Epithelial cell of esophagus (primary cell): ENCODE measurements around the gene MMGT1.

Experiments
- DNase-seq: peaks from one replicate; pipeline ENCODE4 v3.0.0; 2010; ENCODE audit warnings: low read depth
- H3K4me3 ChIP-seq: 2 replicates; pipeline ENCODE4 v1.5.1; 2011; ENCODE audit warnings: mild to moderate bottlenecking, low read length, control low read depth
- TF ChIP-seq, protein P1 (sequence below): IDR thresholded peaks from 2 replicates; pipeline ENCODE4 v1.5.1; 2011; ENCODE audit warnings: low read depth, mild to moderate bottlenecking, low read length, control low read depth, inconsistent platforms; ENCODE audit not compliant: insufficient read depth; ENCODE audit errors: missing control alignments

MMGT1 gene

GRCh38 chrX:135973548-135974278, at the start of gene MMGT1:
Gene MMGT1 (minus strand): TSS chrX:135973988. CDS start chrX:135973675, 313 bp downstream.
- DNase-seq = peak; percentile 82
- H3K4me3 ChIP-seq = peak within 1 kb of the TSS; percentile 52
- TF ChIP-seq, protein P1, sequence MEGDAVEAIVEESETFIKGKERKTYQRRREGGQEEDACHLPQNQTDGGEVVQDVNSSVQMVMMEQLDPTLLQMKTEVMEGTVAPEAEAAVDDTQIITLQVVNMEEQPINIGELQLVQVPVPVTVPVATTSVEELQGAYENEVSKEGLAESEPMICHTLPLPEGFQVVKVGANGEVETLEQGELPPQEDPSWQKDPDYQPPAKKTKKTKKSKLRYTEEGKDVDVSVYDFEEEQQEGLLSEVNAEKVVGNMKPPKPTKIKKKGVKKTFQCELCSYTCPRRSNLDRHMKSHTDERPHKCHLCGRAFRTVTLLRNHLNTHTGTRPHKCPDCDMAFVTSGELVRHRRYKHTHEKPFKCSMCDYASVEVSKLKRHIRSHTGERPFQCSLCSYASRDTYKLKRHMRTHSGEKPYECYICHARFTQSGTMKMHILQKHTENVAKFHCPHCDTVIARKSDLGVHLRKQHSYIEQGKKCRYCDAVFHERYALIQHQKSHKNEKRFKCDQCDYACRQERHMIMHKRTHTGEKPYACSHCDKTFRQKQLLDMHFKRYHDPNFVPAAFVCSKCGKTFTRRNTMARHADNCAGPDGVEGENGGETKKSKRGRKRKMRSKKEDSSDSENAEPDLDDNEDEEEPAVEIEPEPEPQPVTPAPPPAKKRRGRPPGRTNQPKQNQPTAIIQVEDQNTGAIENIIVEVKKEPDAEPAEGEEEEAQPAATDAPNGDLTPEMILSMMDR = no peak

DNA sequence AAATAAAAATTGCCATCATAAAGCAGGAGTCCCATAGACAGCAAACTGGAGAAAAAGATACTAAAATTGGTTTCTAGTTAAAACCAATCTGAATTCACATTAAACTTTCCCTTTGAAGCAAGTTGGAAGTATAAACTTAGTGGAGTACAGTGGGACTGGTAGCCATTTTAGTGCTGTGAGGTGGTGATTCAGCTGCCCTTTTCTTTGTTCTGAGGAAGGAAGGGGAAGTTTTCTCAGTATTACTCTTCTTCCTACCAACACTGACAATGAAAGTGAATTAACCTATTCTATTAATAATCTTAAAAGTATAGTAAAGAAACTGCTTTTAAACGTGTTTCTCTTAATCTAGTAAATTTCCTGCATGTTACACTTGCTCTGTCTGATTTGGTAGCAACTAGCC, 48.1 kb upstream of the MMGT1 start:
- TF ChIP-seq, protein P1 = no peak
- DNase-seq = no peak

DNA sequence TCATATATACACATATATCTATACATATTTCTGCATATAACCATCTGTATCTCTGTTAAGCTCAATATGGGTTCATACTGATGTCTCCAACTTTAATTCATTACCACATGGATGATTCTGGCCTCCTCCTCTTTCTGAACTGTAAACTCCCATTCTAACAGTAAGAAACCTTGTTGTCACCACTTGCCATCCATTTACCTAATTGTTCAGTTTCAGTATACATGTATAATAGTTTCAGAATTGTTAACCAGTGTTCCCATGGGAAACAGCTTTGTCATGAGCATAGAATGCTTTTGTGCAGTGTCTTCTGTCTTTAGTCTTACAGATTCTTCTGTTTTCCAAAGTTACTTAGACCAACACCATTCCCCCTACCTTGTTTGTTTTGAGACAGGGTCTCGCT, 47.4 kb upstream of the MMGT1 start:
- no peak for DNase-seq
- no peak overlapping the region for H3K4me3 ChIP-seq
- TF ChIP-seq, protein P1 = no peak

More for the DNA sequence above, 48.1 kb upstream of the MMGT1 start:
- H3K4me3 ChIP-seq = no peak overlapping the region

GRCh38 chrX:136019226-136019625, 45.4 kb upstream of the MMGT1 start:
- DNase-seq = no peak
- no peak overlapping the region for H3K4me3 ChIP-seq

DNA sequence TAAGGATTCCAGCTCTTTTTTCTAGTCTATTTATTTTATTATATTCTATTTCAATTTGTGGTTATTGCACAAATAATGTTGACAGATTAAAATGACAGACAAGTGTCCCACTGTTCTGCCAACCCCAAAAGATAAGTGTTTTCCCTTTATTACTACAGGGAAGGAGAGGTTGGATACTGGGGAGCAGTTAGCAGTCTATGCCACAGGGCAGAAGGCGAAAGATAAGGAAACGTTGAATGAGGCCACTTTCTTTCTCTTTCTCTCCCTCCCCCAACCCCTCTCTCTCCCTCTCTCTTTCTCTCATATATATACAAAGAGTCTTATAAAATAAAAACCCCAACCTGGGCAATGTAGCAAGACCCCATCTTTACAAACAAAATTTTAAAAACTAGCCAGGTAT, 43.1 kb upstream of the MMGT1 start:
- TF ChIP-seq, protein P1 = no peak
- DNase-seq = no peak
- no peak overlapping the region for H3K4me3 ChIP-seq

More at GRCh38 chrX:136019226-136019625, 45.4 kb upstream of the MMGT1 start:
- TF ChIP-seq, protein P1 = no peak

GRCh38 chrX:136015016-136015415, 41.2 kb upstream of the MMGT1 start:
- TF ChIP-seq, protein P1 = no peak
- no peak overlapping the region for H3K4me3 ChIP-seq
- no peak for DNase-seq

DNA sequence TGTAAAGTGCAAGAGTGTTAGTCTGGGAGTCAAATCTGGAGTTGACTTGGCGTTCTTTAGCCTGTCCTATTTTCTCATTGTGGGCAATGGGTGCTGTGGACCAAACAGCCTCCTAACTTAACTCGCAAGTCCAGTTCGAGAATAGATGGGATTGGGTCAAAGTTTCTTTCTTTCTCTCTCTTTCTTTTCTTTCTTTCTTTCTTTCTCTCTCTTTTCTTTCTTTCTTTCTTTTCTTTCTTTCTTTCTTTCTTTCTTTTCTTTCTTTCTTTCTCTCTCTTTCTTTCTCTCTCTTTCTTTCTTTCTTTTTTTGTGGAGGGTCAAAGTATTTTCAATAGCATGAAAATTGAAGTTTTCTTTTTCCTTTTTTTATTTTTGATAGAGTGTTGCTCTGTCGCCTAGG, 14.5 kb upstream of the MMGT1 start:
- H3K4me3 ChIP-seq = no peak overlapping the region
- TF ChIP-seq, protein P1 = no peak
- no peak for DNase-seq
